Fibroblast of skin of left biceps (primary cell): Measurements from ENCODE around the gene KCNQ5.

Source experiments
- DNase-seq, 2 experiments: peaks; one replicate each; pipeline ENCODE4 v3.0.0-alpha.2; 2013; ENCODE audit warnings: low read depth in 2 of 2

KCNQ5 gene

GRCh38 chr6:72676995-72677394 is 55.1 kb downstream of the KCNQ5 start:
- no peak for DNase-seq

DNA sequence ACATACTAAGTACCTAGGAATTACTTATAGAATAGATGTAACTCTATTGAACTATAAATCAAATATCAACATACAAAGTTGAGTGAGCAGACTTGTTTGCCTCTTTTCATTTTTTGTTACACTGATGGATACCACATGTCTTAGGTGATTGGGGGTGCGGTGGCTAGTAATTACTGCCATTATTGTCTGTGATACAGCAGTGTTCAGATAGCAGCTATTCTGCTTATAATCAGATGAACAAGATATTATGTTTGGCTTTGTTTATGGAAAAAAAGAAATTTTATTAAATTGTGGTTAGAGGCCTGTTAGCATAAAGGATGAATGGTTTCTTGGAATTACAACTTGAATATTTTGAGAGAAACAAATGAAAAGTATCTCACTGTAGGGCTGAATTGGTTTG is 55.9 kb downstream of the KCNQ5 start:
- peak; percentile 12 to 17 for DNase-seq

DNA sequence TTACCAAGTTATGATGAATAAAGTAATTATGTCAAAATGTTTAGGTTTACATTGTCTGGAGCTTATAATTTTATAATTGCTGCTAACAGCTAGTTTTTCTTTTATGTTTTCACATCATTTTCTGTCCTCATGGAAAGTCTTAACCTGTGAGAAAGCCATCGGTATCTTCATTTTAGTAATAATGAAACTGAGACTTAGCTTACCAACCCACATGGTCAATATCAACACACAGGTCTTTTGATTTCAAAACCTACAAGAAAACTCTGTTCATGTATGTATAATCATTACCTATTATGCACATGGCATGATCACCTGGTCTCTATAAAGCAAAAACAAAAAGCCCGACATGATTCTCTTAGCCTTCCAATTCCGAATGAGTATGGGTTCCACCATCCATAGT is 61.9 kb downstream of the KCNQ5 start:
- DNase-seq = no peak

DNA sequence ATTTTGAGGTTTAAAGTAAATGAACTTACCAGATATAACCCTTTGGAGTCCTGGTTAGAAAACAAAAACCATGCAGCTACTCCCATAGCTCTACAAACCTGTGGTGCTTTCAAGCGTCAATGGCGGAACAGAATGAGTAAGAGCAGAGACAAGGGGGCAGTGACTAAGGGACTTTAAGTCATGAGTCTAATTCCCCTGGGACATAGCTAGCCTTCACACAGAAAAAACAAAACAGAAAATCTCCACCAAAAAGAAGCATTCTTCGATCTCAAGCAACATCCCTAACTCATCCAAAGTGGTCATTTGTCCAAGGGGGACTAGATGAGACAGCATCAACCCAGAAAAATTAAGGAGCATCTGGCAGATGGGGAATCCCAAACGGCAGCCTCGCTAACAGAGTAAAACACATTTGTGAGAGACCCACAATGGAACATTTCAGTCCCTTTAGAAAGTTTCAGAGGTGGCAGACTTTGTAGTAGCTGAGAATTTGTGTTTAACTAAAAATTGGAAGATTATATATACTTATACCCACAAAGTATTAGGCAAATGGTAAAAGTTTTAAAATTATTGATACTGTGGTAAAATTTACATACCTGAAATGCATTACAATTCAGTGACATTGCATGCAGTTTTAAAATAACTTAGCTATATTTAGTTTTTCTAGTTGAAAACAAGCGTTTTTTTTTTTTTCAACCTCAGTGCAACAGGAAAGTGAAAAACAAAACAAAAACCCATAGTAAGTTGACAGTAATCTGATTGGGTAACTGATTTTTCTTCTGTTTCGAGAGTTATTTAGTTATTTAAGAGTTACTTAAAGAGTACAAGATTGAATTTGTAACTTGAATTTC is 67.5 kb downstream of the KCNQ5 start:
- no peak for DNase-seq

DNA sequence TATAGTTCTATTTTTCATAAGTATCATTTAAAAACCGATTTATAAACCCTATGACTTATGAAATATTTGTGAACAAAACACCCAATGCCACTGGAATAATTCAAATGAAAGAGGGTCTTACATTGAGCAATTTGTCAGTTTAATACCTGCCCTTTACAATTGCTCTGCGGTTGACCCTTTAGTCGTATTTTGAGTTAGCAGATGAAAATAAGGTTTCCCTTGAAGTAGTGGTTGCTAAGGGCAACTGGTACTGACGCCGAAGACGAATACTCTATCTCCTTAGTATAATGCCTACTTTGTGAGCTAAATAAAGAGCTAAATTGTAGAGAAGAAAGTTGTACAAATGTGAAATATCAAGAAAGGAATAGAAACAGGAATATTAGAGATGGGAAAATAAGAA is 69.4 kb downstream of the KCNQ5 start:
- DNase-seq = no peak

DNA sequence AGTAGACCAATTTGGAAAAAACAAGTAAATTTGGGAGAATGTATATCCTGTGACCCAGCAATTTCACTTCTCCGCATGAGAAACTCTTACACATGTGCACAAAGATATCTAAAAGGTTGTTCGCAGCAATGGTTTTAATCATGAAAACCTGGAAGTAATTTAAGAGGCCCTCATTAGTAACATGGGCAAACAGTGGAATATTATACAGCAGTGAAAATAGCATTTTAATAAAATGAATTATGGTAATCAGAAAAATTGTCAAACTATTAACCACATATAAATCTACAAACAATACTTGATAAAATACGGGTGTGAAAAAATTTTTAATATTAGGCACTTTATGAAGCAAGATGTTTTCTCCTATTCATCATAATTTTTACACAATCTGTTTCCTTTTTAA is 74.2 kb downstream of the KCNQ5 start:
- no peak for DNase-seq

DNA sequence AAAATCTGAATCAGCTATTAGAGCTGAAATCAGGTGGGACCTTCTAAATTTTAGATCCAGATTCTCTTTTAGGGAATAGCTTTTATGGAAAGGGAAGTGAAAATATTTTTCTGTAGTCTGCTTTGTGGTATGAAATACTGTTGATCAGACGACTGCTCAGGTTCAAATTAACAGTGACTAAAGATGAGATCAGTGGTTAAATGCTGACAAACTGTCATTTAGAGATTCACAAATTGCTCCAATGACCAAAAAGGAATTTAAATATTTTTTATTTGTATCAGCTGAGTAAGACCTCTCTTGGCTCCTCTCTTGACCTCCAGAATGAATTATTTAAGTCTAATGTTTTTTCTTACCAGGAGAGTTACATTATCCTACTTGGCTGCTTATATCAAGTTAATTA is 77.3 kb downstream of the KCNQ5 start:
- DNase-seq = no peak

DNA sequence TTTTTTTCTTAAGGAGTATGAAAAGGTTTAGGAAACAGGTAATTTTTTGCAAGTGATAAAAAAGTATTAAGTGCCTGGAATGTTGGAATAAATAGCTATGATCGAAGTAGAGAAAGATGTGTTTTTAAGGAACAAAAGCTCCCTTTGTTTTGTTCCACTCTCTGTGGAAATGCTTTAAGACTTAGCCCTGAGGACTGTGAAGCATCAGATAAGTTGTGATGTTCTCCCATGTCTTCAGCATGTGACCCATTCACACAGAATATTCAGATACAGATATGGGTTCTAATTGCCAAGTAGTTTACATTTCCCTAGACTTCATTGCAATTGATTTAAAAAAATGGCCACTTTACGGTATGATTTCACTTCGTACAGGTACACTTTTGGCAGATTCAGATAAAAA is 80.6 kb downstream of the KCNQ5 start:
- no peak for DNase-seq

DNA sequence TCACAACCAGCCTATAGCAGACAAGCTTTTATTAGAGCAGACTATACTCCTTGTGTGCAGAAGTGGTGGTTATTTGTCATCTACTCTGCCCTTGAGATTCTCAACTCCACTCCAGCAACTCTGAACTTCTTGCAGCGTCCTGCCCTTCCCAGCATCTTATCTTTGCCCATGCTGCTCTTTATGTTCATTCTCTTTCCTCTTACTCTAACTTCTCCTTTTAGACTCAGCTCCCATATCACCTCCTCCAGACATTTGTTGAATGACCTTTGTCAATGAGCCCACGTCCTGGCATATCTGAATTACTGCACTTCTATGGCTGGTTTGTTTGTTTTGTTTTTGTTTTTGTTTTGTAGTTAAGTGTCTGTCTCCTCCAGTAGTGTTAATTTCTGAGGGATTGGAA is 81.2 kb downstream of the KCNQ5 start:
- DNase-seq = no peak

DNA sequence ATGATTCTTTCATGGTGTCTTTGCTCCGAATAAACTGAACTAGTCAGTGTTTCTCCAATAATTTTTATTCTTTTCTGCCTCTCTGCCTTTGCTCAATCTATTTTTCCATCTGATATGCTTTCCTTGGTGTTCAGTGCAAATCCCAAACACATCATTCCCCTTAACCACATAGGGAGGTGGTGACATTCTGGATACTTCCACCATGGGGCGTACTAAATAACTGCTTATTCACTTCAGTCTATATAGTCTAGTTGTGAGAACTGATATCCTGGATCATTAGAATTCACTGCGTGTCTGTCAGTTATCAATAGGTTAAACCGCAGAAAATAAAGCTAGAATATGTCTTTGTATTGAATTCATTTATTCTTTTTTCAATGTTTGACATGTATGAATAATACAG is 83.1 kb downstream of the KCNQ5 start:
- DNase-seq = no peak

DNA sequence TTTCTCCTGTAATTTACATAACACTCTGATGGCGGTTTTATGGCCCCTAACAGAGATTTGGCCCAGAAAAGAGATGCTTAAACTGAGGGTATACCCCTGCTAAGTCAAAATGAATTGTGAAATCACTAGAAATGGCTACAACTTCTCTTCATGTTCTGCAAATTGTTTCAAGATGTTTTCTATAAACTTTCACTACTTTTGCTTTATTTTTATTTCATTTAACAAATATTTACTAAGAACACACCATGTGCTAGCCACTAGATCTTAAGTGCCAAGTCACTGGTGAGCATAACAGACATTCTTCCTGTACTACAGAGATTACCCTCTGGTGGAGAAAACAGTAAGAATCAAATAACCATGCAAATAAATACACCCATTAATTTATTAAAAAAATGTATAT is 87.6 kb downstream of the KCNQ5 start:
- peak; percentile 33 to 38 for DNase-seq

GRCh38 chr6:72711731-72712130 is 89.9 kb downstream of the KCNQ5 start:
- DNase-seq = no peak

- no peak for DNase-seq
These were observed 91.0 kb downstream of the KCNQ5 start for GRCh38 chr6:72712910-72713309.

- no peak for DNase-seq
These were observed 93.3 kb downstream of the KCNQ5 start for GRCh38 chr6:72715119-72715518.

DNA sequence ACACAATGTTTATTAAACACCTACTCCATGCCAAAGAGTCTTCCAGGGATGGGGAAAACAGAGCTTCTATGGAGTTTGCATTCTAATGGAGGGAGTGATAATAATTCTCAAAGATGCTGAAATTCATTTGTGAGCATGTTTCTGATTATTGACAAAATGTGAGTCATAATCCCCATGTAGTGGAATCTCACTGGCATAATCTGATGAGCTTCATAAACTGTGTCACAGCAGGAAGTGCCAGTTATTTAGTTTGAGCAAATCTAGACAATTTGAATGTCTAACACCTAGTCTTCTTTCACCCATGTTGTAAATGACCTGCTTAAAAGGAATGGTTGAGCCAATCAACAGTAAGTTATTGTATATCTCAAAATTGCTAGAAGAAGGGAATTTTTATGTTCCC is 95.1 kb downstream of the KCNQ5 start:
- no peak for DNase-seq

GRCh38 chr6:72720464-72720863 is 98.6 kb downstream of the KCNQ5 start:
- peak; percentile 28 to 38 for DNase-seq

GRCh38 chr6:72721346-72721745 is 99.5 kb downstream of the KCNQ5 start:
- no peak for DNase-seq

GRCh38 chr6:72724545-72724944 is 102.7 kb downstream of the KCNQ5 start:
- DNase-seq = no peak

GRCh38 chr6:72728706-72729343 is 107.0 kb downstream of the KCNQ5 start:
- DNase-seq = no peak

DNA sequence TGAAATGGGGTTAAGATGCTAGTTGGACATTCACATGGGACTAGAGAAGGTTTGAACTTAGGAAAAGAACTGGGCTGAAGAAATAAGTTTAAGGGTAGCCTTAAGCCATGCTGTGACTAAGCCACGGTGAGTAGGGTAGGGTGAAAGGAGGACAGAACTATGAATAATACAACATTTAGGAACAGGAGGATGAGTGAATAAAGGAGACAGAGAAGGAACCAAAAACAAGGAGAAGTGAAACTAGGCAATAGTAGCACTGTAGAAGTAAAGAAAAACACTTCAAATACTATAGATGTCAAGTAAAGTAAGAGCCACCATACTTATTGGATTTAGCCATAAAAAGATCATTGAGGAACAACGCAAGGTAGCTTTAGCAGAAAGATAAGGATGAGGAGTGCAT is 111.2 kb downstream of the KCNQ5 start:
- DNase-seq = no peak

DNA sequence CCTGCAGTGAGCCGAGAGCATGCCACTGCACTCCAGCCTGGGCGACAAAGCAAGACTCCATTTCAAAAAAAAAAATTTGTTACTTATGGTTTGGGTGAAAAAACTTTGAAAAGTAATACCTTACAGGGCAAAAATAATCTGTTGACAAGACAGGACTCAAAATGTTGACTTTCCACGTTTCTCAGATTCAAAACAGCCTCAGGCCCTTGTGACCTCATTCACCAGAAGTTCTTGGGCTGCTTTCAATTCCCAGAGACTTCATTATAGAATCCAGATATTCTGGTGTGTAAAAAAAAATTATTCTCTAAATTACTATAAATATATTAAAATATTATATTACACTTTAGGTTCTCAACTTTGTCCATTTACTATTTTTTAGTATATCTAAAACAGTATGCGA is 116.2 kb downstream of the KCNQ5 start:
- DNase-seq = no peak

- DNase-seq = no peak
These were observed 117.5 kb downstream of the KCNQ5 start for GRCh38 chr6:72739368-72739779.

- DNase-seq = no peak
These were observed 118.3 kb downstream of the KCNQ5 start for GRCh38 chr6:72740135-72740534.

DNA sequence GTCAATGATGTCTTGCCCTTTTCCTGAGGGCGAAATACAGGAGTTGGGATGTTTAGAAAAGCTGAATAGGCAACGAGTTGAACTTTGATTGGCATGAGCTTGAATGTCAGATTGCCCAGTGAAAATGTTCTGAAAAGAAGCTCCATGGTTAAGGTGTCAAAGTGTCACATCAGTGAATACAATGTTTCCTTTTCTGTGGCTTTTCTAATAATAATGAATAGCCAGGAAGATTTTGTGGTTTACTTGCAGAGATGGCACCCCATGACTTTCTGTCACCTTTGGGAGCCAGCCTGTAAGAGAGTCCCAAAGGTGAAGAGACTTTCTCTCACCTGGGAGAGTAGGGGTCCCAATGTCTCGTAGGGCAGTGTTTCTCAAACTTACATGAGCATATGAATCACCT is 119.2 kb downstream of the KCNQ5 start:
- DNase-seq = no peak
